Osteoblast (primary cell): ENCODE measurements around the gene PRKAR1B. TPM values are rescaled to one million over a fixed set of nuclear protein-coding genes. Genes with fewer than 3 reads are reported as not detected.

Experiments
- DNase-seq: peaks from one replicate; pipeline ENCODE4 v3.0.0; 2011; ENCODE audit warnings: low spot score, mixed read lengths; ENCODE audit not compliant: insufficient read length; ENCODE audit errors: missing footprints
- H2AFZ ChIP-seq: 2 replicates; pipeline ENCODE4 v1.6.0; 2011; ENCODE audit warnings: mild to moderate bottlenecking, low read length
- H3K27ac ChIP-seq: 2 replicates; pipeline ENCODE4 v1.5.1; 2011; ENCODE audit warnings: mild to moderate bottlenecking, low read depth, low read length, moderate library complexity
- H3K27me3 ChIP-seq: 2 replicates; pipeline ENCODE4 v1.6.0; 2012; ENCODE audit warnings: mild to moderate bottlenecking, control low read depth, inconsistent platforms, low read length, moderate library complexity; ENCODE audit not compliant: insufficient read depth
- H3K36me3 ChIP-seq: 2 replicates; pipeline ENCODE4 v1.5.1; 2011; ENCODE audit warnings: mild to moderate bottlenecking, low read length, control low read depth, moderate library complexity; ENCODE audit not compliant: insufficient read depth
- H3K4me1 ChIP-seq: 2 replicates; pipeline ENCODE4 v1.5.1; 2011; ENCODE audit warnings: mild to moderate bottlenecking, low read length, control low read depth, moderate library complexity; ENCODE audit not compliant: insufficient read depth
- H3K4me2 ChIP-seq: 2 replicates; pipeline ENCODE4 v1.6.0; 2011; ENCODE audit warnings: mild to moderate bottlenecking, low read length; ENCODE audit not compliant: insufficient read depth
- H3K4me3 ChIP-seq: fragments of 200-600 bp; sonication (generic); 3 replicates; pipeline ENCODE4 v1.5.1; 2012; ENCODE audit warnings: mild to moderate bottlenecking, low read length, inconsistent platforms; ENCODE audit not compliant: insufficient read depth
- H3K79me2 ChIP-seq: 2 replicates; pipeline ENCODE4 v1.6.0; 2012; ENCODE audit warnings: mild to moderate bottlenecking, low read length, control low read depth, inconsistent platforms; ENCODE audit not compliant: insufficient read depth
- H3K9me3 ChIP-seq: 2 replicates; pipeline ENCODE4 v1.5.1; 2011; ENCODE audit warnings: low read depth, low read length, control low read depth
- H4K20me1 ChIP-seq: 2 replicates; pipeline ENCODE4 v1.6.0; 2012; ENCODE audit warnings: mild to moderate bottlenecking, low read length, control low read depth; ENCODE audit not compliant: insufficient read depth
- CTCF ChIP-seq: IDR thresholded peaks from 2 replicates; pipeline ENCODE4 v1.5.1; 2011; ENCODE audit warnings: mild to moderate bottlenecking, low read depth, low read length, moderate library complexity; ENCODE audit errors: extremely low read depth
- total RNA-seq: library from RNA; depleted of rRNA; stranded (reverse); fragments of >200 nt; gene quantifications from 2 replicates; pipeline ENCODE4 v1.2.3, GENCODE V29; 2012

Gene PRKAR1B
- total RNA-seq, 1 donor: 6.5 TPM

GRCh38 chr7:510782-511281 is 216.2 kb downstream of the PRKAR1B start:
- peaks cover 13% of the 10 kb centered on the region for H4K20me1 ChIP-seq
- H2AFZ ChIP-seq: no peak overlapping the region
- H3K4me1 ChIP-seq: peaks cover 25% of the 10 kb centered on the region
- H3K79me2 ChIP-seq: peaks cover 82% of the 10 kb centered on the region
- peak; percentile 79 for DNase-seq
- no peak overlapping the region for H3K27ac ChIP-seq
- TF ChIP-seq CTCF: no peak
- no peak overlapping the region for H3K4me2 ChIP-seq
- H3K9me3 ChIP-seq: no peaks in the 10 kb centered on the region
- H3K36me3 ChIP-seq: peaks cover 43% of the 10 kb centered on the region
- no peaks in the 10 kb centered on the region for H3K27me3 ChIP-seq
- no peak overlapping the region for H3K4me3 ChIP-seq

GRCh38 chr7:510131-510481 is 217.0 kb downstream of the PRKAR1B start:
- Histone ChIP-seq H2AFZ (no peak overlapping the region), H3K4me1 (peaks cover 18% of the 10 kb centered on the region), H4K20me1 (peaks cover 11% of the 10 kb centered on the region), H3K4me2 (no peak overlapping the region), H3K4me3 (no peak overlapping the region), H3K27me3 (no peaks in the 10 kb centered on the region), H3K79me2 (peaks cover 82% of the 10 kb centered on the region), H3K9me3 (no peaks in the 10 kb centered on the region), H3K27ac (no peak overlapping the region), H3K36me3 (peaks cover 47% of the 10 kb centered on the region)
- TF ChIP-seq CTCF: no peak
- no peak for DNase-seq

GRCh38 chr7:509426-510130 is 217.5 kb downstream of the PRKAR1B start:
- H3K36me3 ChIP-seq: peaks cover 50% of the 10 kb centered on the region
- no peak overlapping the region for H2AFZ ChIP-seq
- peaks cover 12% of the 10 kb centered on the region for H3K4me1 ChIP-seq
- no peak overlapping the region for H3K4me2 ChIP-seq
- no peaks in the 10 kb centered on the region for H3K9me3 ChIP-seq
- peaks cover 14% of the 10 kb centered on the region for H4K20me1 ChIP-seq
- no peak overlapping the region for H3K27ac ChIP-seq
- no peaks in the 10 kb centered on the region for H3K27me3 ChIP-seq
- TF ChIP-seq CTCF: no peak
- DNase-seq: no peak
- no peak overlapping the region for H3K4me3 ChIP-seq
- peaks cover 82% of the 10 kb centered on the region for H3K79me2 ChIP-seq

- H4K20me1 ChIP-seq: peaks cover 14% of the 10 kb centered on the region
- no peak for TF ChIP-seq CTCF
- no peaks in the 10 kb centered on the region for H3K9me3 ChIP-seq
- no peak overlapping the region for H2AFZ ChIP-seq
- H3K36me3 ChIP-seq: peaks cover 57% of the 10 kb centered on the region
- no peaks in the 10 kb centered on the region for H3K27me3 ChIP-seq
- no peak overlapping the region for H3K4me3 ChIP-seq
- peaks cover 3% of the 10 kb centered on the region for H3K4me1 ChIP-seq
- no peak overlapping the region for H3K27ac ChIP-seq
- H3K79me2 ChIP-seq: peaks cover 81% of the 10 kb centered on the region
- no peak for DNase-seq
- no peak overlapping the region for H3K4me2 ChIP-seq
Observed at GRCh38 chr7:508461-509170, 218.5 kb downstream of the PRKAR1B start.
